Measurements from ENCODE around the gene HPS4.

HPS4 gene

DNA sequence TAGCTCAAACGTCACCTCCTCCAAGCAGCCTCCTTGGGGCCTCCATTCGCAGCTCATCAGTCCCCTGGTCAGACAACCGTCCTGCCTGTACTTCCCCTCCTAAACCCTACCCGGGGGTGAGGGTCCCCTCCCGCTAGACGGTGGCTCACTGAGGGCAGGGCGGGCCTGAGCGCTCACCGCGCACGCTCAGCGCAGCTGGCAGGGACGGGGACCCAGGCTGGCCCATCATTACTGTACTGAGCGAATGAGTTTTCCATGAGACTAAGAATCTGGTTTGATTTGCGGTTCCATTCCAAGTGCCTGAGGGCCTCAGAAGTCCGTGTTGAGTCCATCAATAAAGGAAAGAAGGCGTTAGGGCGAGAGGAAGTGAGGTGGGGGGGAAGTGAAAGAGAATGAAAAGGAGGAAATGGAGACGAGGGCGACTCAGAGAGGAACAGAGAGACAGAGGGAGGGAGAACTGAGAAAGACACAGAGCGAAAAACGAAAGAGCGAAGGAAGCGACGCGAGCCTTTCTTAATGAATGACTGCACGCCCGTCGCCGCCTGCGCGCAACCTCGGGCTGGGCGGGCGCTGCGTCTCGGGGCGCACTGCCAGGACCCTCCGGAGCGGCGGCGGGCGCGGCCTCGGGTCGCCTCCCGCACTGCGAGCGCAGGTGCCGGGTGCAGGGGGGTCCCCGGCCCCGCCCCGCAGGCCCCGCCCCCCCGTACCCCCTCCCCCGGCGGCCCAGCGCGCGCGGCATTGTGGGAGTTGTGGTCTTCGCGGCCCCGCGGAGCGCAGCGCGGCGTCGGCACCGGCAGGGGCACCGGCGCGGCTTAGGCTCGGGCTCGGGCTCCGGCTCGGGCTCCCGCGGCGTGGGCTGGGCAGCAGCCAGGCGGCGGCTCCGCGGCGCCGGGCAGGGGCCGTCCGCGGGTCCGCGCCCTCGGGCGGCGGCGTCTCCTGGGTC, 54.8 kb downstream of the HPS4 start, which contains the start of gene ASPHD2:
ASPHD2 (plus strand) TSS at position 746 of the 943 bp plus-strand sequence. CDS start 4,356 bp downstream, outside the sequence.
- TF ChIP-seq, protein P1, sequence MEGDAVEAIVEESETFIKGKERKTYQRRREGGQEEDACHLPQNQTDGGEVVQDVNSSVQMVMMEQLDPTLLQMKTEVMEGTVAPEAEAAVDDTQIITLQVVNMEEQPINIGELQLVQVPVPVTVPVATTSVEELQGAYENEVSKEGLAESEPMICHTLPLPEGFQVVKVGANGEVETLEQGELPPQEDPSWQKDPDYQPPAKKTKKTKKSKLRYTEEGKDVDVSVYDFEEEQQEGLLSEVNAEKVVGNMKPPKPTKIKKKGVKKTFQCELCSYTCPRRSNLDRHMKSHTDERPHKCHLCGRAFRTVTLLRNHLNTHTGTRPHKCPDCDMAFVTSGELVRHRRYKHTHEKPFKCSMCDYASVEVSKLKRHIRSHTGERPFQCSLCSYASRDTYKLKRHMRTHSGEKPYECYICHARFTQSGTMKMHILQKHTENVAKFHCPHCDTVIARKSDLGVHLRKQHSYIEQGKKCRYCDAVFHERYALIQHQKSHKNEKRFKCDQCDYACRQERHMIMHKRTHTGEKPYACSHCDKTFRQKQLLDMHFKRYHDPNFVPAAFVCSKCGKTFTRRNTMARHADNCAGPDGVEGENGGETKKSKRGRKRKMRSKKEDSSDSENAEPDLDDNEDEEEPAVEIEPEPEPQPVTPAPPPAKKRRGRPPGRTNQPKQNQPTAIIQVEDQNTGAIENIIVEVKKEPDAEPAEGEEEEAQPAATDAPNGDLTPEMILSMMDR (IDR thresholded peaks at IDR 0.05): no peak
- TF ChIP-seq ZFX (IDR thresholded peaks at IDR 0.05; ENCODE audit: borderline replicate concordance): no peak
- H3K27ac ChIP-seq: no peak within 1 kb of the TSS

DNA sequence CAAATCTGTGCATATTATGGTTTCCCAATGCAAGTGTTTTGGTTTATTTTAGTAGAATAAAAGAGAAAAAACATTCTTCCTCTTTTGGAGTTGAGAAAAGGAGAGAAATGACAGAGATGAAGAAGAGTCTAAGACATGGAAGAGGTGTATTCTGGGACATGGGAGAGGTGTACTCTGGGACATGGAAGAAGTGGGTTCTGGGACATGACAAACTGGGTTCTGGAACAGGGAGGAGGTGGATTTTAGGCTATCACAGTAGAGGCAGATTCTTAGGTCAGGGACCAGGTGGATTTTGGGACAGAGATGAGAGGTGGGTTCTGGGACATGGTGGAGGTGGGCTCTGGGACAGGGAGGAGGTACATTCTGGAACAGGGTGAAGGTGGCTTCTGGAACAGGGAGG, 56.7 kb downstream of the HPS4 start:
- H3K27ac ChIP-seq: no peak overlapping the region
- TF ChIP-seq, protein P1 (IDR thresholded peaks at IDR 0.05): no peak
- no peak for TF ChIP-seq ZFX (IDR thresholded peaks at IDR 0.05; ENCODE audit: borderline replicate concordance)

DNA sequence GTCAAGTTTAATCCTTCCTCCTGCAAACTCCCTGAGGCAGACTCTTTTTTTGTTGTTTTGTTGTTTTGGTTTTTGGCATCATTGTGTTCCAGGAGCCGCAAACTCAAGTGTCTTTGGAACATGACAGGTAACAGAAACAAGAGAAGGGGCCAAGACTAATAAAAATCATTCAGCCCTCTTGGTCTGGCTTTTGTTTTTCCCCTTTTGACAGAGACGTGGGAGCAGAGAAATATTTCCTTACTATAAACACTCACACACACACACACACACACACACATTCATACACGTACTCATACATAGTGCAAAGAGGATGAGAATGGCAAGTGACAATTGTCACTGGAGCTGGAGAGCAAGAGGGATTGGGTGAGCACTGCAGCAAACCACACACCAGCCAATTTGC, 65.0 kb downstream of the HPS4 start:
- TF ChIP-seq ZFX (IDR thresholded peaks at IDR 0.05; ENCODE audit: borderline replicate concordance): no peak
- TF ChIP-seq, protein P1 (IDR thresholded peaks at IDR 0.05): no peak

DNA sequence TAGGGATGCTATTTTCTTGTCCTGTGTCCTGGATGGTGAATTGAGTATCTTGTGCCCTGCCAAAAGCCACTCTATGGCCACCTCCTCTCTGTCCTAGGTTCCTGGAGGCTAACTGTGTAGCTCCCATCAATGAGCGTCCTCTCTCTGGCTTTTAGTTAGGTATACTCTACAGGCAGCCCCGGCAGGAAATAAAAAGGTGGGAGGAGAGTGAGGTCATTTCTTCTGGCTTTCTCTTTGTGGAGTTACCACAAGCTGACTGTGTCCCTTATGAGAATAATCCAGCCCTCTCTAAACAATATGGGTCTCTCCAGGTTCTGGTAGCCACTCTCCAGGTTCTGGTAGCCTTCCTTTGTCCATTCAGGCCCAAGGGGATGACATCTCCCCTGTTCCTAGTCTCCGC, 66.2 kb downstream of the HPS4 start:
- TF ChIP-seq, protein P1 (IDR thresholded peaks at IDR 0.05): no peak
- no peak for TF ChIP-seq ZFX (IDR thresholded peaks at IDR 0.05; ENCODE audit: borderline replicate concordance)
- H3K27ac ChIP-seq: no peak overlapping the region

More for the DNA sequence above, 65.0 kb downstream of the HPS4 start:
- H3K27ac ChIP-seq: no peak overlapping the region

DNA sequence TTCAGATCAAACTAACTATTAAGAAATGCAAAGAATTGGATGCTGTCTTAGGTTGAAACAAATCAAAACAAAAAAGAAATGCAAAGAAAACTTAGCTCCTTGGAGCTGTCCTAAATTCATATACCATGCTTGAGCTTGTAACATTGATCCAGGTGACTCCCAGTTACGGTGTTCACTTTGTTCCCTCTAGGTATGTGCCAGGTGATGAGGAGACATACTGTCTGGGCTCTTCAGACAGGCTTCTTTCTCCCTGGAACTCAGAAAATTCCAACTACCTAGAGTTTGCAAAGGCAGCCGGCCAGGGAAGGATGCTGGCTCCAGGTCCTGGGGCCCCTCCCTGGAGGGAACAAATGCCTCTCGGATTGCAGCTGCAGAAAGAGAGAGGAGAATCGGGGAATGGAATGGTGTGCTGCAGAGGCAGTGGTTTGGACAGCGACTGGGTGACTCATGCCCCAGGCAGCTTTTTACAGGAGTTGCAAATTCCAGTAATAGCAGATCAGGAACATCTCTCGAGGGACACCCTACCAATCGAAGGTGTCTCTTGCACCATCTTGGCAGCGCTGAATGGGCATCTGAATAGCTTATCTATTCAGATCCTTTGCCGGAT, 66.8 kb downstream of the HPS4 start:
- TF ChIP-seq, protein P1 (IDR thresholded peaks at IDR 0.05): no peak
- TF ChIP-seq ZFX (IDR thresholded peaks at IDR 0.05; ENCODE audit: borderline replicate concordance): no peak
- no peak overlapping the region for H3K27ac ChIP-seq

DNA sequence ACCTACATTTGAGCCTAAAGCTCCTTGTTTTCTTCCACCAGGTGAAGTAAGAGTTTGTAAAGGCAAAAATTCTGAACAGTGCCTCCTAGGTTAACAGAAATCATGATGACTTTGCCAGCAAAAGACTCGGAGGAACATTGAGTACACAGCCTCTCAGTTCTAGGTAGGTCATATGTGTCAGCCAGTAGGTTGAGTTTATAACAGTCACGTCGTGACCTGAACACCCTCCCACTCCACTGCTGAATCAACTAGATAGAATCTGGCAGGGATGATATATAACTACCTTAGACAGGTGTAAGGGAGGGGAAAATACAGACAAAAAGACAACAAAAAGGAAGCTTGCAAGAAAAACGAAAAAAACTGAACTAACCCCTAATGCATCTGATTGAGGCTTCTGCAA, 67.3 kb downstream of the HPS4 start:
- no peak overlapping the region for H3K27ac ChIP-seq
- TF ChIP-seq ZFX (IDR thresholded peaks at IDR 0.05; ENCODE audit: borderline replicate concordance): no peak
- TF ChIP-seq, protein P1 (IDR thresholded peaks at IDR 0.05): no peak

DNA sequence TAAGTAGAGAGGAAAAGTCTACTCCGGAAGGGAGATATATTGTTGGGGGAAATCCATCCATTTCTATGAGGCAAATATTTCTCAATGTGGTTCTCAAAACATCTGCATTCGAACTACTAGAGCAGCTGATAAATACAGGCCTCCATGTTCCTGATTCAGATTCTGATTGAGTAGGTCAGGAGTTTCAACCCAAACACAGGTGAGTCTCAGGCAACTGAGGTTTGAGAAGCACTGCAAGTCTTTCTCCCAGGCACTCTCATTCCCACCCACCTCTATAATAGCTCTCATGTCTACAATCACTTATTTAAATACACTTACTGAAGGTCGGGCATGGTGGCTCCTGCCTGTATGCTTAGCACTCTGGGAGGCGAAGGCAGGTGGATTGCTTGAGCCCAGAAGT, 69.2 kb downstream of the HPS4 start:
- no peak overlapping the region for H3K27ac ChIP-seq
- TF ChIP-seq ZFX (IDR thresholded peaks at IDR 0.05; ENCODE audit: borderline replicate concordance): no peak
- TF ChIP-seq, protein P1 (IDR thresholded peaks at IDR 0.05): no peak
